H9 (cell line): Measurements from ENCODE around the gene NRDE2. TPM values are rescaled to one million over a fixed set of nuclear protein-coding genes. Genes with fewer than 3 reads are reported as not detected.

Experiments used
- DNase-seq: peaks from one replicate; pipeline ENCODE4 v3.0.0-alpha.2; 2017
- H2AFZ ChIP-seq: one replicate; pipeline ENCODE4 v1.6.1; 2013; ENCODE audit warnings: mild to moderate bottlenecking, low read length, control low read depth, moderate library complexity
- H2AK5ac ChIP-seq: 2 replicates; pipeline ENCODE4 v1.6.1; 2013; ENCODE audit warnings: low read length, control low read depth, mixed read lengths; ENCODE audit not compliant: insufficient read length
- H2BK120ac ChIP-seq: one replicate; pipeline ENCODE4 v1.6.1; 2013; ENCODE audit warnings: low read depth, mild to moderate bottlenecking, low read length, control low read depth, inconsistent platforms; ENCODE audit not compliant: poor library complexity, severe bottlenecking
- H2BK12ac ChIP-seq: 2 replicates; pipeline ENCODE4 v1.6.1; 2013; ENCODE audit warnings: low read length, control low read depth, mixed read lengths, low read depth; ENCODE audit not compliant: insufficient read length
- H2BK15ac ChIP-seq: 2 replicates; pipeline ENCODE4 v1.6.1; 2013; ENCODE audit warnings: low read depth, low read length, control low read depth
- H2BK20ac ChIP-seq: one replicate; pipeline ENCODE4 v1.6.1; 2013; ENCODE audit warnings: low read depth, mild to moderate bottlenecking, low read length, control low read depth, inconsistent platforms; ENCODE audit not compliant: poor library complexity, severe bottlenecking
- H2BK5ac ChIP-seq: 2 replicates; pipeline ENCODE4 v1.6.1; 2013; ENCODE audit warnings: low read length, control low read depth, mixed read lengths; ENCODE audit not compliant: insufficient read length
- H3K14ac ChIP-seq: 2 replicates; pipeline ENCODE4 v1.6.1; 2013; ENCODE audit warnings: low read length, control low read depth; ENCODE audit not compliant: insufficient read depth
- H3K18ac ChIP-seq: 2 replicates; pipeline ENCODE4 v1.6.1; 2013; ENCODE audit warnings: low read depth, mild to moderate bottlenecking, mixed read lengths, low read length, control low read depth; ENCODE audit not compliant: insufficient read length
- H3K23ac ChIP-seq: 2 replicates; pipeline ENCODE4 v1.6.1; 2013; ENCODE audit warnings: low read length, control low read depth, mixed read lengths, low read depth; ENCODE audit not compliant: insufficient read length
- H3K23me2 ChIP-seq: 2 replicates; pipeline ENCODE4 v1.6.1; 2013; ENCODE audit warnings: low read depth, mild to moderate bottlenecking, mixed read lengths, low read length, control low read depth; ENCODE audit not compliant: insufficient read length, poor library complexity, severe bottlenecking
- H3K27ac ChIP-seq: 2 replicates; pipeline ENCODE4 v1.5.1; 2013; ENCODE audit warnings: low read length, control low read depth, mixed read lengths, low read depth; ENCODE audit not compliant: insufficient read length
- H3K27me3 ChIP-seq: 2 replicates; pipeline ENCODE4 v1.6.1; 2013; ENCODE audit warnings: low read length, control low read depth, inconsistent platforms; ENCODE audit not compliant: insufficient read depth
- H3K4ac ChIP-seq: 2 replicates; pipeline ENCODE4 v1.6.1; 2013; ENCODE audit warnings: low read depth, mild to moderate bottlenecking, control low read depth, inconsistent platforms, low read length, moderate library complexity
- H3K4me1 ChIP-seq: 2 replicates; pipeline ENCODE4 v1.6.1; 2013; ENCODE audit warnings: low read length, control low read depth, inconsistent platforms; ENCODE audit not compliant: insufficient read depth
- H3K4me2 ChIP-seq: 2 replicates; pipeline ENCODE4 v1.6.1; 2013; ENCODE audit warnings: low read length, control low read depth, mixed read lengths; ENCODE audit not compliant: insufficient read length, insufficient read depth
- H3K56ac ChIP-seq: 2 replicates; pipeline ENCODE4 v1.6.1; 2013; ENCODE audit warnings: low read depth, mild to moderate bottlenecking, mixed read lengths, low read length, control low read depth; ENCODE audit not compliant: insufficient read length
- H3K79me1 ChIP-seq: 2 replicates; pipeline ENCODE4 v1.6.1; 2013; ENCODE audit warnings: low read depth, mild to moderate bottlenecking, moderate library complexity, low read length, control low read depth, inconsistent platforms; ENCODE audit not compliant: insufficient read depth, poor library complexity, severe bottlenecking
- H3K79me2 ChIP-seq: 2 replicates; pipeline ENCODE4 v1.6.1; 2013; ENCODE audit warnings: low read length, control low read depth, inconsistent platforms; ENCODE audit not compliant: insufficient read depth
- H3K9ac ChIP-seq: 2 replicates; pipeline ENCODE4 v1.6.1; 2013; ENCODE audit warnings: low read length, control low read depth, mixed read lengths; ENCODE audit not compliant: insufficient read length; ENCODE audit errors: extremely low read depth
- H3K9me3 ChIP-seq: one replicate; pipeline ENCODE4 v1.6.1; 2013; ENCODE audit warnings: low read depth, low read length, inconsistent platforms; ENCODE audit not compliant: control insufficient read depth
- H3T11ph ChIP-seq: one replicate; pipeline ENCODE4 v1.6.1; 2013; ENCODE audit warnings: mild to moderate bottlenecking, low read length, control low read depth, inconsistent platforms
- H4K20me1 ChIP-seq: one replicate; pipeline ENCODE4 v1.6.1; 2013; ENCODE audit not compliant: control insufficient read depth, insufficient read length, insufficient read depth
- H4K5ac ChIP-seq: 2 replicates; pipeline ENCODE4 v1.6.1; 2013; ENCODE audit warnings: low read depth, mild to moderate bottlenecking, mixed read lengths, low read length, control low read depth; ENCODE audit not compliant: insufficient read length
- H4K8ac ChIP-seq: replicated peaks from 2 replicates; pipeline ENCODE4 v1.6.1; 2013; ENCODE audit warnings: low read length, control low read depth, mixed read lengths, low read depth; ENCODE audit not compliant: insufficient read length
- H4K91ac ChIP-seq: 2 replicates; pipeline ENCODE4 v1.6.1; 2013; ENCODE audit warnings: low read depth, mild to moderate bottlenecking, moderate library complexity, mixed read lengths, low read length, control low read depth; ENCODE audit not compliant: insufficient read length
- H3K27ac Mint-ChIP-seq, 3 experiments: 2 replicates in 2 of 3; 3 replicates in 1 of 3; pipeline ENCODE4 v1.8.0; 2020 to 2021; ENCODE audit warnings: mixed read lengths in 3 of 3, mild to moderate bottlenecking in 1 of 3, moderate library complexity in 1 of 3
- H3K27me3 Mint-ChIP-seq: 2 replicates; pipeline ENCODE4 v1.8.0; 2021; ENCODE audit warnings: low read depth, mild to moderate bottlenecking, moderate library complexity, mixed read lengths
- H3K36me3 Mint-ChIP-seq, 3 experiments: 2 replicates in 2 of 3; 3 replicates in 1 of 3; pipeline ENCODE4 v1.8.0; 2020 to 2021; ENCODE audit warnings: low read depth in 3 of 3, mixed read lengths in 3 of 3; ENCODE audit not compliant: insufficient read depth in 1 of 3
- H3K4me1 Mint-ChIP-seq, 2 experiments: 2 replicates each; pipeline ENCODE4 v1.8.0; 2020; ENCODE audit warnings: mixed read lengths in 2 of 2
- H3K4me3 Mint-ChIP-seq, 2 experiments: 2 replicates in 1 of 2; 3 replicates in 1 of 2; pipeline ENCODE4 v1.8.0; 2020 to 2021; ENCODE audit warnings: mild to moderate bottlenecking in 2 of 2, mixed read lengths in 2 of 2, moderate library complexity in 1 of 2
- H3K9me3 Mint-ChIP-seq, 2 experiments: 2 replicates in 1 of 2; 3 replicates in 1 of 2; pipeline ENCODE4 v1.8.0; 2020; ENCODE audit warnings: mild to moderate bottlenecking in 2 of 2, mixed read lengths in 2 of 2, moderate library complexity in 1 of 2
- CTCF ChIP-seq: fragments of 200-600 bp; sonication (generic); conservative IDR thresholded peaks from 3 replicates; pipeline ENCODE4 v1.8.0; 2021; ENCODE audit warnings: antibody characterized with exemption, mild to moderate bottlenecking
- WGBS: extraction: QIAGEN DNeasy Blood & Tissue Kit; methylation state at CpG from one replicate; pipeline ENCODE4 v1.1.7; 2013; ENCODE audit warnings: missing lambda C conversion rate, low lambda C conversion rate, mixed read lengths; ENCODE audit not compliant: insufficient read length; ENCODE audit errors: extremely low coverage; 5-methylcytosine and 5-hydroxymethylcytosine counted together
- total RNA-seq: library from RNA; stranded (reverse); gene quantifications from 2 replicates; pipeline ENCODE4 v1.2.1, GENCODE V29; 2021

The NRDE2 gene
- total RNA-seq, 1 experiment from 2014 or later = 21.2 TPM

- Histone ChIP-seq H3K9ac (no peak overlapping the region), H3K18ac (no peak overlapping the region), H3K23ac (no peak overlapping the region), H3K23me2 (no peaks in the 10 kb centered on the region), H2AFZ (no peak overlapping the region), H4K5ac (no peak overlapping the region), H3K4me1 (no peaks in the 10 kb centered on the region), H4K91ac (no peak overlapping the region), H3K27ac (no peak overlapping the region), H2BK5ac (no peak overlapping the region), H3K4ac (no peak overlapping the region), H3T11ph (no peak overlapping the region), H3K4me2 (no peak overlapping the region), H4K8ac (no peak overlapping the region), H2BK20ac (no peak overlapping the region), H3K79me2 (no peaks in the 10 kb centered on the region), H4K20me1 (no peaks in the 10 kb centered on the region), H3K79me1 (no peaks in the 10 kb centered on the region), H2BK12ac (no peak overlapping the region), H2BK15ac (no peak overlapping the region), H2BK120ac (no peak overlapping the region), H3K9me3 (no peaks in the 10 kb centered on the region), H3K14ac (no peak overlapping the region), H3K56ac (no peak overlapping the region), H2AK5ac (no peak overlapping the region), H3K27me3 (no peaks in the 10 kb centered on the region)
- Mint-ChIP-seq H3K27ac (no peak overlapping the region), H3K4me3 (no peak overlapping the region), H3K36me3 (peaks cover 7 to 61% (median 39%) of the 10 kb centered on the region in 3 experiments; a peak in 6 of 7 replicates), H3K4me1 (peaks cover 18 to 26% of the 10 kb centered on the region in 2 experiments), H3K9me3 (no peaks in the 10 kb centered on the region), H3K27me3 (no peaks in the 10 kb centered on the region)
- no peak for DNase-seq
- no CpG with 5 or more reads among the region's 12 CpGs for WGBS
- TF ChIP-seq CTCF = no peak
Observed at GRCh38 chr14:90288651-90289355, 42.9 kb downstream of the NRDE2 start.
